Suprapubic skin (tissue), 4 donors: Measurements from ENCODE around the gene STX1B. TPM values are rescaled to one million over a fixed set of nuclear protein-coding genes. Genes with fewer than 3 reads are reported as not detected.

Source experiments
- DNase-seq, 2 donors: peaks; one replicate each; pipeline ENCODE4 v3.0.0-alpha.2; 2019; ENCODE audit warnings: low spot score in 2 of 2
- H3K27ac ChIP-seq: fragments of 200-600 bp; sonication (generic); one replicate; pipeline ENCODE4 v1.5.1; 2019
- H3K27me3 ChIP-seq: fragments of 200-600 bp; sonication (generic); one replicate; pipeline ENCODE4 v1.5.1; 2019
- H3K36me3 ChIP-seq: fragments of 200-600 bp; sonication (generic); one replicate; pipeline ENCODE4 v1.5.1; 2019
- H3K4me1 ChIP-seq: fragments of 200-600 bp; sonication (generic); one replicate; pipeline ENCODE4 v1.5.1; 2019
- H3K4me3 ChIP-seq: fragments of 200-600 bp; sonication (generic); one replicate; pipeline ENCODE4 v1.5.1; 2019; ENCODE audit warnings: mild to moderate bottlenecking
- H3K9me3 ChIP-seq: fragments of 200-600 bp; sonication (generic); one replicate; pipeline ENCODE4 v1.5.1; 2019
- EP300 ChIP-seq: sonication (generic); formaldehyde crosslinking; IDR thresholded peaks from one replicate; pipeline ENCODE4 v1.6.1; 2017; ENCODE audit warnings: antibody characterized with exemption
- POLR2A ChIP-seq, 2 donors: fragments of 450-650 bp; IDR thresholded peaks; one replicate each; pipeline ENCODE4 v1.6.1; 2017; ENCODE audit warnings: antibody characterized with exemption in 2 of 2, mild to moderate bottlenecking in 2 of 2, moderate library complexity in 2 of 2
- POLR2AphosphoS5 ChIP-seq, 3 donors: sonication (generic); formaldehyde crosslinking; IDR thresholded peaks; one replicate each; pipeline ENCODE4 v1.6.1; 2017; ENCODE audit warnings: antibody characterized with exemption in 3 of 3
- WGBS: methylation state at CpG from one replicate; pipeline ENCODE4 v1.1.5; 2018; 5-methylcytosine and 5-hydroxymethylcytosine counted together
- total RNA-seq, 4 donors: library from RNA; depleted of rRNA; stranded (reverse); fragments of >200 nt; gene quantifications; one replicate each; pipeline ENCODE4 v1.1.0, GENCODE V29; 2016
- TF ChIP-seq, protein P1 (sequence below), 2 donors: fragments of 200-600 bp in 1 of 2; fragments of 450-650 bp in 1 of 2; sonication (generic) in 1 of 2; IDR thresholded peaks; one replicate each; pipeline ENCODE4 v1.5.1; 2016 to 2019; ENCODE audit warnings: antibody characterized with exemption in 2 of 2, mild to moderate bottlenecking in 1 of 2, moderate library complexity in 1 of 2

The STX1B gene
- total RNA-seq, 4 donors from 2014 or later, result 0.55 to 3.5 (median 2.0) TPM

DNA sequence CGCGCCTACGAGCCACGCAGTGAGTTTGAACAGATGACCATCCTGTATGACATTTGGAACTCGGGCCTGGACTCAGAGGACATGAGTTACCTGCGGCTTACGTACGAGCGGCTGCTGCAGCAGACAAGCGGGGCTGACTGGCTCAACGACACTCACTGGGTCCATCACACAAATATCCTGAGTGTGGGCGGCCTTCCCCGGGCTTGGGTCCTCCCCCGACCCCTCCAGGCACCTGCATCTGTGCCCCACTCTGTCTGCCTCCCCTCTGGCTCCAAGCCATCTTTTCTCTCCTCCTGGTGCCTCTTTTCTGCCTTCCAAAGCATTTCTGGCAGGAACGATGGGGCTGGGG lies 30.4 kb downstream of the STX1B start:
- Histone ChIP-seq H3K27ac (no peak overlapping the region), H3K36me3 (peaks cover 83% of the 10 kb centered on the region)

DNA sequence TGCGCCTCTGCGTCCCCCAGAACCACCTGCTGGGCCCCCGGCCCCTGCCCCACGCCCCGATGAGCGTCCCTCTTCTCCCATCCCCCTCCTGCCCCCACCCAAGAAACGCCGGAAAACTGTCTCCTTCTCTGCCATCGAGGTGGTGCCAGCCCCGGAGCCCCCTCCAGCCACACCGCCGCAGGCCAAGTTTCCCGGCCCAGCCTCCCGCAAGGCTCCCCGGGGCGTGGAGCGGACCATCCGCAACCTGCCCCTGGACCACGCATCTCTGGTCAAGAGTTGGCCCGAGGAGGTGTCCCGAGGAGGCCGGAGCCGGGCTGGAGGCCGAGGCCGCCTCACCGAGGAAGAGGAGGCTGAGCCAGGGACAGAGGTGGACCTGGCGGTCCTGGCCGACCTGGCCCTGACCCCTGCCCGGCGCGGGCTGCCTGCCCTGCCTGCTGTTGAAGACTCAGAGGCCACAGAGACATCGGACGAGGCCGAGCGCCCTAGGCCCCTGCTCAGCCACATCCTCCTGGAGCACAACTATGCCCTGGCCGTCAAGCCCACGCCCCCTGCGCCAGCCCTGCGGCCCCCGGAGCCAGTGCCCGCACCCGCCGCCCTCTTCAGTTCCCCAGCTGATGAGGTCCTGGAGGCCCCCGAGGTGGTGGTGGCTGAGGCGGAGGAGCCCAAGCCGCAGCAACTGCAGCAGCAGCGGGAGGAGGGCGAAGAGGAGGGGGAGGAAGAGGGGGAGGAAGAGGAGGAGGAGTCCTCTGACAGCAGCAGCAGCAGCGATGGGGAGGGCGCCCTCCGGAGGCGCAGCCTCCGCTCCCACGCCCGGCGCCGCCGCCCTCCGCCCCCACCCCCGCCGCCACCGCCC lies 31.0 kb downstream of the STX1B start:
- 95% methylated on average over 19 of the region's 62 CpGs for WGBS
- H3K9me3 ChIP-seq, result no peaks in the 10 kb centered on the region
- H3K4me3 ChIP-seq, result no peak overlapping the region
- no peaks in the 10 kb centered on the region for H3K27me3 ChIP-seq
- DNase-seq, result no peak
- TF ChIP-seq EP300 (no peak), POLR2A (IDR thresholded peaks at IDR 0.05) (no peak), POLR2AphosphoS5 (IDR thresholded peaks at IDR 0.05) (no peak)
- TF ChIP-seq, protein P1, sequence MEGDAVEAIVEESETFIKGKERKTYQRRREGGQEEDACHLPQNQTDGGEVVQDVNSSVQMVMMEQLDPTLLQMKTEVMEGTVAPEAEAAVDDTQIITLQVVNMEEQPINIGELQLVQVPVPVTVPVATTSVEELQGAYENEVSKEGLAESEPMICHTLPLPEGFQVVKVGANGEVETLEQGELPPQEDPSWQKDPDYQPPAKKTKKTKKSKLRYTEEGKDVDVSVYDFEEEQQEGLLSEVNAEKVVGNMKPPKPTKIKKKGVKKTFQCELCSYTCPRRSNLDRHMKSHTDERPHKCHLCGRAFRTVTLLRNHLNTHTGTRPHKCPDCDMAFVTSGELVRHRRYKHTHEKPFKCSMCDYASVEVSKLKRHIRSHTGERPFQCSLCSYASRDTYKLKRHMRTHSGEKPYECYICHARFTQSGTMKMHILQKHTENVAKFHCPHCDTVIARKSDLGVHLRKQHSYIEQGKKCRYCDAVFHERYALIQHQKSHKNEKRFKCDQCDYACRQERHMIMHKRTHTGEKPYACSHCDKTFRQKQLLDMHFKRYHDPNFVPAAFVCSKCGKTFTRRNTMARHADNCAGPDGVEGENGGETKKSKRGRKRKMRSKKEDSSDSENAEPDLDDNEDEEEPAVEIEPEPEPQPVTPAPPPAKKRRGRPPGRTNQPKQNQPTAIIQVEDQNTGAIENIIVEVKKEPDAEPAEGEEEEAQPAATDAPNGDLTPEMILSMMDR (IDR thresholded peaks at IDR 0.05), result no peak
- peaks cover 12% of the 10 kb centered on the region for H3K4me1 ChIP-seq
- H3K27ac ChIP-seq, result no peak overlapping the region
- H3K36me3 ChIP-seq, result peaks cover 89% of the 10 kb centered on the region

More for the DNA sequence above, 30.4 kb downstream of the STX1B start:
- no peak for DNase-seq
- TF ChIP-seq POLR2A (IDR thresholded peaks at IDR 0.05), result no peak
- TF ChIP-seq POLR2AphosphoS5 (IDR thresholded peaks at IDR 0.05), result no peak
- TF ChIP-seq, protein P1 (IDR thresholded peaks at IDR 0.05), result no peak
- no peak for TF ChIP-seq EP300
- Histone ChIP-seq H3K4me1 (peaks cover 16% of the 10 kb centered on the region), H3K9me3 (no peaks in the 10 kb centered on the region), H3K27me3 (no peaks in the 10 kb centered on the region), H3K4me3 (no peak overlapping the region)
- WGBS, result 90% methylated on average over 10 of the region's 15 CpGs

DNA sequence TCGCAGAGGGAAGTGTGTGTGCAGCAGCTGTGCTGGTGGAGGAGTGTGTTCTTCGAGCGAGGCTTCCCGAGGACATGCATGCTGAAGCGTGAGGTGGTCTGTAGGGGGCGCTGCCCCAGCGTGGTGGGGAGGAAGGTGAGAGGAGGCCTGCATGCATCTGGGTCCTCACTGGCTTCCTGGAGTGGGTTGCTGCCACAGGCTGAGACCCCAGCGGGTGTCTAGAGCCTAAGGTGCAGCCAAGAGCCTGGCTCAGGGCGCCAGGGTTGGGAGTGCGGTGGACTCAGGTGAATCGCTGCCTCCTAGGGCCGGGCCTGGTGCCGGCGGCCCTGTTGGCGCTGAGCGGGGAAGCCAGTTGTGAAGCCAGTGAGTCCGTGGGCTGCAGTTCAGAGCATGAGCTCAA lies 32.9 kb downstream of the STX1B start:
- Histone ChIP-seq H3K36me3 (peaks cover 91% of the 10 kb centered on the region), H3K9me3 (no peaks in the 10 kb centered on the region), H3K4me3 (no peak overlapping the region), H3K27ac (no peak overlapping the region), H3K27me3 (no peaks in the 10 kb centered on the region), H3K4me1 (peaks cover 3% of the 10 kb centered on the region)
- 85% methylated on average over 16 of the region's 17 CpGs for WGBS
- DNase-seq, result no peak
- TF ChIP-seq POLR2A (IDR thresholded peaks at IDR 0.05) (no peak), POLR2AphosphoS5 (IDR thresholded peaks at IDR 0.05) (no peak), EP300 (no peak)
- TF ChIP-seq, protein P1 (IDR thresholded peaks at IDR 0.05), result no peak

DNA sequence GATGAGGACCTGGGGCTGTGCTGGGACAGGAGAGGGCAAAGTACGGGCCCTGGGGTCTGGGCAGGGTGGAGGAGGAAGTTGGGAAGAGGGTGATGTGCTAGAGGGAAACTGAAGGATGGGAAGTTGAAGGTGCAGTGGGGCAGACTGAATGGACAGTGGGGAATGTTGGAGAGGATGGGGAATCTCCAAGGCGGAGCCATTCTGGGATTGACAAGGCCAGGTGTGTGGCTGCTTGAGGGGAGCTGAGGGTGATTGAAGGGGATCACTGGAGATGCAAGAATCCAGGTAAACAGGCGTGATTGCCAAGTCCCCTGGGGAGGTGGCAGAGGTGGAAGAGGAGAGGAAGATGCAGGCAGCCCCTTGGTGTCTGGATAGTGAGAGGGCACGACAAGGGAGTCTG lies 34.0 kb downstream of the STX1B start:
- Histone ChIP-seq H3K4me3 (no peak overlapping the region), H3K27ac (no peak overlapping the region), H3K36me3 (peaks cover 98% of the 10 kb centered on the region), H3K27me3 (no peaks in the 10 kb centered on the region), H3K4me1 (no peaks in the 10 kb centered on the region), H3K9me3 (no peaks in the 10 kb centered on the region)
- WGBS, result 95% methylated on average over 4 of the region's 4 CpGs
- no peak for TF ChIP-seq POLR2AphosphoS5 (IDR thresholded peaks at IDR 0.05)
- no peak for TF ChIP-seq EP300
- TF ChIP-seq, protein P1 (IDR thresholded peaks at IDR 0.05), result no peak
- TF ChIP-seq POLR2A (IDR thresholded peaks at IDR 0.05), result no peak
- DNase-seq, result no peak

DNA sequence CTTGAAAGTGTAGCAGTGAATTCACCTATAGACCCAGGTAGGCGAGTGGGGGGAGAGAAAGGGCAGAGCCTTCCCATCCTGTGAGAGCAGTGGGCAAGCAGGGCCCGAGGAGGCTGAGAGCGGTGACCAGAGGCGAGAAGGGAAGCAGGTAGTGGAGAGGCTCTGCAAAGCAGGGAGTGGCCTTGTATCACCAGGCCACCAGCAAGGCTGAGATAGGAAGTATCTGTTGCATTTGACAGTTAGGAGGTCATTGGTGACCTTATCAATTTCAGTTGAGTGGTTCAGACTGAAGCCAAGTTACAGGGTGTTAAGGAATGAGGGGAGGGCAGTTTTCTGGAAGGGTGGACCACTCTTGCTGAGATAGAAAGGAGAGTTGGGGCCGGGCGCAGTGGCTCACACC lies 36.1 kb downstream of the STX1B start:
- DNase-seq, result no peak
- H3K27ac ChIP-seq, result no peak overlapping the region
- H3K27me3 ChIP-seq, result no peaks in the 10 kb centered on the region
- peaks cover 98% of the 10 kb centered on the region for H3K36me3 ChIP-seq
- no peak for TF ChIP-seq EP300
- no peak for TF ChIP-seq POLR2A (IDR thresholded peaks at IDR 0.05)
- no peak for TF ChIP-seq POLR2AphosphoS5 (IDR thresholded peaks at IDR 0.05)
- TF ChIP-seq, protein P1 (IDR thresholded peaks at IDR 0.05), result no peak
- H3K9me3 ChIP-seq, result no peaks in the 10 kb centered on the region
- WGBS, result 94% methylated on average over 6 of the region's 6 CpGs
- H3K4me3 ChIP-seq, result no peak overlapping the region
- H3K4me1 ChIP-seq, result no peaks in the 10 kb centered on the region
